Measurements from ENCODE around the gene RELCH.

GRCh38 chr18:62189208-62189607, 2.2 kb downstream of the RELCH start:
- no peak for TF ChIP-seq POLR2AphosphoS5 (IDR thresholded peaks at IDR 0.05; ENCODE audit: low read depth, low read length)
- TF ChIP-seq TAF1 (IDR thresholded peaks at IDR 0.05; ENCODE audit: borderline replicate concordance, low read depth, low read length) = no peak

Data from GM12892 (cell line).